ENCODE data around the gene CUX1.

DNA sequence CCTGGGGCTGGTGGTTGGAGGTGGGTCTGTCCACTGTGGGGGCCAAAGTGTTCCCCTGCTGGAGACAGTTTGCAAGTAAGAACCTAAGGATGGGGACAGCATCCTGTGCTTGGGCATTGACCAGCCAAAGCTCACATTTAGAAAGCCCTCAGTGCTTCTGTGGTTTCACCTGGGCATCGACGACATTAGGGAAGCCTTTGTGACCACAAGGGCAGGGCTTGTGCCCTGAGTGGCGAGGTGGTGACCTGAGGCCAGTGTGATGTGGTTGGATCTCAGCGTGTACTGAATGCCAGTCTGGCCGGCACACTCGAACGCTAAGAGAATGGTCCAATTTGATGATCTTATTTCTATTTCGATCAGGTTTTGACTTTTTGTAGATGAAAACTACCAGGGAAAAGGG, 437.1 kb downstream of the CUX1 start:
- TF ChIP-seq, protein P1, sequence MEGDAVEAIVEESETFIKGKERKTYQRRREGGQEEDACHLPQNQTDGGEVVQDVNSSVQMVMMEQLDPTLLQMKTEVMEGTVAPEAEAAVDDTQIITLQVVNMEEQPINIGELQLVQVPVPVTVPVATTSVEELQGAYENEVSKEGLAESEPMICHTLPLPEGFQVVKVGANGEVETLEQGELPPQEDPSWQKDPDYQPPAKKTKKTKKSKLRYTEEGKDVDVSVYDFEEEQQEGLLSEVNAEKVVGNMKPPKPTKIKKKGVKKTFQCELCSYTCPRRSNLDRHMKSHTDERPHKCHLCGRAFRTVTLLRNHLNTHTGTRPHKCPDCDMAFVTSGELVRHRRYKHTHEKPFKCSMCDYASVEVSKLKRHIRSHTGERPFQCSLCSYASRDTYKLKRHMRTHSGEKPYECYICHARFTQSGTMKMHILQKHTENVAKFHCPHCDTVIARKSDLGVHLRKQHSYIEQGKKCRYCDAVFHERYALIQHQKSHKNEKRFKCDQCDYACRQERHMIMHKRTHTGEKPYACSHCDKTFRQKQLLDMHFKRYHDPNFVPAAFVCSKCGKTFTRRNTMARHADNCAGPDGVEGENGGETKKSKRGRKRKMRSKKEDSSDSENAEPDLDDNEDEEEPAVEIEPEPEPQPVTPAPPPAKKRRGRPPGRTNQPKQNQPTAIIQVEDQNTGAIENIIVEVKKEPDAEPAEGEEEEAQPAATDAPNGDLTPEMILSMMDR (IDR thresholded peaks at IDR 0.05) = no peak
- TF ChIP-seq POLR2A (IDR thresholded peaks at IDR 0.05) = no peak

All from esophagus squamous epithelium (tissue), 4 donors.